Measurements from ENCODE around the gene TRIP10.
A peak's percentile ranks its signal among the peaks of the same experiment; 100 is the strongest.
"Not testable (repeated sequence)": the region's sequence is repeated elsewhere in the genome, so short reads cannot be mapped to it uniquely, and the experiment has no call there.

Gene TRIP10

GRCh38 chr19:6737873-6738786, 1.4 kb upstream of the TRIP10 start:
- peak; percentile 99 for FAIRE-seq
- DNase-seq (ENCODE audit: insufficient read length): peak; percentile 61
- no peak for TF ChIP-seq POLR2AphosphoS5 (IDR thresholded peaks at IDR 0.05; ENCODE audit: low read depth, low read length)
- TF ChIP-seq POLR2A (IDR thresholded peaks at IDR 0.05; ENCODE audit: low read depth, low read length): no peak
- TF ChIP-seq TAF1 (IDR thresholded peaks at IDR 0.05; ENCODE audit: borderline replicate concordance, low read depth, low read length): no peak

DNA sequence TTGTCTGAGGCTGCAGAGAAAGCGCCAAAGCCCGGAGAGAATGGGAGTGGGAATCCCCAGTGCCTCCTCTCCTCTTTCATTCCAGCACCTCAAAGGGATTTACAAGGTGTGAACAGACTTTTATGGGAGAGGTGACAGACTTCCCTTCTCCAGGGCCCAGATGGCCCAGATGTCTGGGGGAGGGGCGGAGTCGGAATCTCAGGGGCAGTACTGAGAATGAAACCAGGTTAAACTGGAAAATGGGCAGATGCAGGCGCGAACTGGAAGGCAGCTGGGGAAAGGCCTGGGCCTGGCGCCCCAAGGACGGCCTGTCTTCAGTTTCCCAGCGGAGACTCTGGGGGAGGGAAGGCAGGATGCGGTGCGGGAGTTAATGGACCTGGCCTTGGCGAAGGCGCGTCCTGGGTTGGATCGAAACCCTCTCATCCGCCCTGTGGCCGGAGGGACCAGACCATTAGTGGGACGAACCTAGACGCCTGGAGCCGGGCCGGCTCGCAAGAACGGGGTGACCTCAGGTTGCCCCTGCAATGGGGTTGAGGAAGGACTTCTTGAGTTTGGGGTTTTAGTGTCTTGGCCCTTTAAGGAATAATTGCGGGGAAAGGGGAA, 592 bp upstream of the TRIP10 start:
- DNase-seq (ENCODE audit: insufficient read length) (no peak), FAIRE-seq (peak; percentile 62)
- no peak for TF ChIP-seq TAF1 (IDR thresholded peaks at IDR 0.05; ENCODE audit: borderline replicate concordance, low read depth, low read length)
- TF ChIP-seq POLR2AphosphoS5 (IDR thresholded peaks at IDR 0.05; ENCODE audit: low read depth, low read length): no peak
- no peak for TF ChIP-seq POLR2A (IDR thresholded peaks at IDR 0.05; ENCODE audit: low read depth, low read length)

GRCh38 chr19:6739883-6740588, 556 bp downstream of the TRIP10 start:
- DNase-seq (ENCODE audit: insufficient read length) (no peak), FAIRE-seq (peak; percentile 9)
- TF ChIP-seq POLR2A (IDR thresholded peaks at IDR 0.05; ENCODE audit: low read depth, low read length) (no peak), TAF1 (IDR thresholded peaks at IDR 0.05; ENCODE audit: borderline replicate concordance, low read depth, low read length) (no peak), POLR2AphosphoS5 (IDR thresholded peaks at IDR 0.05; ENCODE audit: low read depth, low read length) (no peak)

DNA sequence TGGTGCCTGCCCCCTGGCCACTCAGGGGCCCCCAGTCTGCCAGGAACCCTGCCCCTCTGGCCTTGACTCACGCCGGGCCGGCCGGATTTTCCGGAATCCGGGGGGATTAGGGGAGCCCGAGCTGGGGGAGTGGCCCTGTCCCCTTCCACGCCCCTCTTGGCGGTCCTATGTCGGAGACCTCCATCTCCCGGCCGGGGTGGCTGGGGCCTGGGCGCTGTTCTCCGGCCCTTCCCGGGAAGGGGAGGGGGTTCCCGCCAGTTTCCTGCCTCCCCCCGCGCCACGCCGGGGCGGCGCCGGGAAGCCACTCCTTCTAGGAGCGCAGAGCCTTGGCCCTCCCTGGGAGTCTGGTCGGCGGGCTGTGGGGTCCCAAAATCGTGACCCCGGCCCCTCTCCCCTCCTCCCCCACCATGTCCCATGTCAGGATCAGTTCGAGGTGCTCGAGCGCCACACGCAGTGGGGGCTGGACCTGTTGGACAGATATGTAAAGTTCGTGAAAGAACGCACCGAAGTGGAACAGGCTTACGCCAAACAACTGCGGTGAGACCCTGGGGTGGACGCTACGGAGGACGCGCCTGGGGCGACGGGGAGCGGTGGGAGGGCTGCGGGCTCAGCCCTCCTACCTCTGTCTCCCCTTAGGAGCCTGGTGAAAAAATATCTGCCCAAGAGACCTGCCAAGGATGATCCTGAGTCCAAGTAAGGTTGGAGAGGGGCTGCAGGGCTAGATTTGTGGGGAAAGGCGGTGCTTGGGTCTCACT, 1.3 kb downstream of the TRIP10 start:
- FAIRE-seq (peak; percentile 94), DNase-seq (ENCODE audit: insufficient read length) (no peak)
- TF ChIP-seq POLR2A (IDR thresholded peaks at IDR 0.05; ENCODE audit: low read depth, low read length) (no peak), POLR2AphosphoS5 (IDR thresholded peaks at IDR 0.05; ENCODE audit: low read depth, low read length) (no peak), TAF1 (IDR thresholded peaks at IDR 0.05; ENCODE audit: borderline replicate concordance, low read depth, low read length) (no peak)

DNA sequence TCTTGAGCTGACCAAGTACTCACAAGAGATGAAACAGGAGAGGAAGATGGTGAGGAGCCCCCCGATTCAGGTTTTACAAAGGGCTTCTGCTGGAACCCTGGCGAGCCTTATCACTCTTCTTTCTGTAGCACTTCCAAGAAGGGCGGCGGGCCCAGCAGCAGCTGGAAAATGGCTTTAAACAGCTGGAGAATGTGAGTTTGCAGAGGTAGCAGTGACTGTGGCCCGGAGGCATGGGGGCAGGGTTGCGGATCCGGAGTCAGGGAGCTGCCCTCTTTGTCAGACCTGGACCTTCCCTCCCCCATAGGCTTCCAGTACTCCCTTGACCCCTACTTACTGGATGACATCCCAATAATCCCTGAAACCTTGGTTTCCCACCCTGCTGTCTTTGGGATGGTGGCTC, 3.6 kb downstream of the TRIP10 start:
- FAIRE-seq: no peak
- TF ChIP-seq POLR2AphosphoS5 (IDR thresholded peaks at IDR 0.05; ENCODE audit: low read depth, low read length) (no peak), TAF1 (IDR thresholded peaks at IDR 0.05; ENCODE audit: borderline replicate concordance, low read depth, low read length) (no peak), POLR2A (IDR thresholded peaks at IDR 0.05; ENCODE audit: low read depth, low read length) (no peak)
- no peak for DNase-seq (ENCODE audit: insufficient read length)

GRCh38 chr19:6743714-6744380, 4.4 kb downstream of the TRIP10 start:
- DNase-seq (ENCODE audit: insufficient read length): no peak
- TF ChIP-seq TAF1 (IDR thresholded peaks at IDR 0.05; ENCODE audit: borderline replicate concordance, low read depth, low read length): no peak
- no peak for TF ChIP-seq POLR2A (IDR thresholded peaks at IDR 0.05; ENCODE audit: low read depth, low read length)
- no peak for TF ChIP-seq POLR2AphosphoS5 (IDR thresholded peaks at IDR 0.05; ENCODE audit: low read depth, low read length)
- no peak for FAIRE-seq

DNA sequence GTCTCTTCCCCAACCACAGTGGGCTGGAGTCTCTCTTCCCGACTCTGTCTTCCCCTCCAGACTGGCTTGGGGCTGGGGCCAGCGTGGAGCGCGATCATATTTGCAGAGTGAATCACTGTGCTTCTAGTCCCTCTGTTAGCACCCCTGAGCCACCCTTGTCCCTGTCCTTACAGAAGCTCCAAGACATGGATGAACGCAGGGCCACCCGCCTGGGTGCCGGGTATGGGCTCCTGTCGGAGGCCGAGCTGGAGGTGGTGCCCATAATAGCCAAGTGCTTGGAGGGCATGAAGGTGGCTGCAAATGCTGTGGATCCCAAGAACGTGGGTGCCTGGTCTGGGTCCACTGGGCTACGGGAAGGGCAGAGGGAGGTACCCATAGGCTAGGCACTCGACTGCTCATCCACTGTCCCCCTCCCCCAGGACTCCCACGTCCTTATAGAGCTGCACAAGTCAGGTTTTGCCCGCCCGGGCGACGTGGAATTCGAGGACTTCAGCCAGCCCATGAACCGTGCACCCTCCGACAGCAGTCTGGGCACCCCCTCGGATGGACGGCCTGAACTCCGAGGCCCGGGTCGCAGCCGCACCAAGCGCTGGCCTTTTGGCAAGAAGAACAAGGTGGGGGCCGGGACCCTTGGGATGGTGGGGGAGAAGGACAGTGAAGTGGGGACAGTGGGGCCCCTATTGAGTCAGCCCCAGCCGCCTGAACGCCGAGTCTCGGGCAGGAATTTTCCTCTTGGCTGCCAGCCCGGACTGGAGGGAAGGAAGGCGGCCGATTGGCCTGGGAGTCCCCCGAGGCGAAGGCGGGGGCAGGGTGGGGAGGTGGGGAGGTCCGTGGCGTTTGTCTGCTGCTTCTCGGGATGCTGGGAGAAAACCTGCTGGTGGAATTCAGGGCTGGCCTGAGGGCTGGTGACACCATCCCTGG, 5.2 kb downstream of the TRIP10 start:
- FAIRE-seq (no peak), DNase-seq (ENCODE audit: insufficient read length) (no peak)
- TF ChIP-seq POLR2AphosphoS5 (IDR thresholded peaks at IDR 0.05; ENCODE audit: low read depth, low read length): no peak
- no peak for TF ChIP-seq TAF1 (IDR thresholded peaks at IDR 0.05; ENCODE audit: borderline replicate concordance, low read depth, low read length)
- TF ChIP-seq POLR2A (IDR thresholded peaks at IDR 0.05; ENCODE audit: low read depth, low read length): no peak

- FAIRE-seq (no peak), DNase-seq (ENCODE audit: insufficient read length) (no peak)
- TF ChIP-seq POLR2A (IDR thresholded peaks at IDR 0.05; ENCODE audit: low read depth, low read length) (no peak), POLR2AphosphoS5 (IDR thresholded peaks at IDR 0.05; ENCODE audit: low read depth, low read length) (no peak), TAF1 (IDR thresholded peaks at IDR 0.05; ENCODE audit: borderline replicate concordance, low read depth, low read length) (no peak)
Observed at GRCh38 chr19:6745965-6746364, 6.5 kb downstream of the TRIP10 start.

GRCh38 chr19:6748543-6748942, 9.1 kb downstream of the TRIP10 start:
- DNase-seq (ENCODE audit: insufficient read length); FAIRE-seq: not testable (repeated sequence)

- DNase-seq (ENCODE audit: insufficient read length): no peak
- no peak for TF ChIP-seq POLR2AphosphoS5 (IDR thresholded peaks at IDR 0.05; ENCODE audit: low read depth, low read length)
- TF ChIP-seq TAF1 (IDR thresholded peaks at IDR 0.05; ENCODE audit: borderline replicate concordance, low read depth, low read length): no peak
- TF ChIP-seq POLR2A (IDR thresholded peaks at IDR 0.05; ENCODE audit: low read depth, low read length): no peak
- FAIRE-seq: no peak
Observed at GRCh38 chr19:6750062-6750461, 10.6 kb downstream of the TRIP10 start.
